Adrenal gland (tissue), 12 donors: Measurements from ENCODE around the gene BMPR1B. TPM values are rescaled to one million over a fixed set of nuclear protein-coding genes. Genes with fewer than 3 reads are reported as not detected.

ENCODE experiments used
- DNase-seq, 7 donors: peaks; one replicate each; pipeline ENCODE4 v3.0.0-alpha.2; 2019 to 2020
- H3K27ac ChIP-seq, 5 donors: fragments of 200-600 bp; sonication (generic) in 4 of 5; 1 replicate in 3 of 5; 2 replicates in 2 of 5; pipeline versions ENCODE4 v1.5.1 to v1.8.0; 2016 to 2020; ENCODE audit warnings: mild to moderate bottlenecking in 1 of 5
- H3K27me3 ChIP-seq: fragments of 200-600 bp; 2 replicates; pipeline ENCODE4 v1.8.0; 2021
- H3K36me3 ChIP-seq, 2 donors: fragments of 200-600 bp; replicated peaks in 1 of 2; 1 replicate in 1 of 2; 2 replicates in 1 of 2; pipeline versions ENCODE4 v1.5.1 to v1.8.0; 2018 to 2022
- H3K4me1 ChIP-seq, 2 donors: fragments of 200-600 bp; replicated peaks in 1 of 2; 1 replicate in 1 of 2; 2 replicates in 1 of 2; pipeline versions ENCODE4 v1.5.1 to v1.8.0; 2018 to 2021
- H3K4me3 ChIP-seq, 4 donors: fragments of 200-600 bp; sonication (generic) in 3 of 4; one replicate each; pipeline ENCODE4 v1.5.1; 2016 to 2018
- H3K9me3 ChIP-seq, 3 donors: fragments of 200-600 bp; sonication (generic) in 1 of 3; replicated peaks in 1 of 3; 1 replicate in 2 of 3; 2 replicates in 1 of 3; pipeline versions ENCODE4 v1.5.1 to v1.8.0; 2016 to 2021
- CTCF ChIP-seq, 6 experiments: fragments of 450-650 bp in 4 of 6; fragments of 200-600 bp in 2 of 6; sonication (generic) in 1 of 6; IDR thresholded peaks; 1 replicate in 5 of 6; 2 replicates in 1 of 6; pipeline versions ENCODE4 v1.5.1 to v1.8.0; 2016 to 2021; ENCODE audit warnings: antibody characterized with exemption in 6 of 6, mild to moderate bottlenecking in 2 of 6, moderate library complexity in 1 of 6
- POLR2A ChIP-seq, 2 donors: fragments of 450-650 bp; IDR thresholded peaks; one replicate each; pipeline ENCODE4 v1.6.1; 2017; ENCODE audit warnings: antibody characterized with exemption in 2 of 2, mild to moderate bottlenecking in 2 of 2, moderate library complexity in 1 of 2
- WGBS, 4 donors: extraction: QIAGEN DNeasy Blood & Tissue Kit in 2 of 4; methylation state at CpG; one replicate each; pipeline versions ENCODE4 v1.1.5 to v1.1.7; 2013 to 2017; 5-methylcytosine and 5-hydroxymethylcytosine counted together
- intact Hi-C, 2 donors: fragments of 100-400 bp; cut with DNase I; formaldehyde crosslinking; loops; one replicate each; pipeline versions ENCODE4 v1.14.1 to v1.15.0; 2022 to 2023
- polyA plus RNA-seq, 3 donors: library from polyadenylated mRNA; stranded (reverse); fragments of 200-250 nt in 2 of 3; fragments of 350-450 nt in 1 of 3; fragmentation: Illumina TruSeq in 1 of 3; extraction: RNeasy Lipid Tissue Mini Kit (QIAGEN cat#74804) in 1 of 3; gene quantifications; one replicate each; pipeline ENCODE4 v1.2.3, GENCODE V29; 2013 to 2014
- total RNA-seq, 9 donors: library from RNA; depleted of rRNA in 4 of 9; stranded (reverse); fragments of >200 nt in 4 of 9; fragments of 120-200 nt in 1 of 9; fragmentation: NEBNext Ultra II Directional in 1 of 9; extraction: Animal tissue kit (Norgen Biotek cat#: 25700) in 1 of 9; gene quantifications; one replicate each; pipeline versions ENCODE4 v1.1.0 to v1.2.4, GENCODE V29; 2013 to 2023
- donor health status: healthy with polysubstance abuse.
- donor health status: Bipolar disorder and iron deficiency.
- donor health status: DM: yes; HTN: yes; CAD: no.
- donor health status: DM: no; HTN: no; CAD: no.
- donor health status: DM: no; HTN: no; CAD: no.
- donor health status: DM: yes; HTN: yes; CAD: no.

The BMPR1B gene
- total and polyA plus RNA-seq, 12 donors: 0.94 to 22.2 (median 6.2) TPM

- Histone ChIP-seq H3K36me3 (no peaks in the 10 kb centered on the region), H3K4me1 (no peaks in the 10 kb centered on the region), H3K27ac (no peak overlapping the region), H3K27me3 (peaks cover 3% of the 10 kb centered on the region), H3K9me3 (no peaks in the 10 kb centered on the region), H3K4me3 (no peak overlapping the region)
- intact Hi-C loops: no loop called here
- no peak for DNase-seq
- no peak for TF ChIP-seq POLR2A (IDR thresholded peaks at IDR 0.05)
- no peak for TF ChIP-seq CTCF (IDR thresholded peaks at IDR 0.05)
- WGBS, 4 donors: 78 to 82% (median 79%) methylated on average over 6 of the region's 6 CpGs
These were observed 18.0 kb upstream of the BMPR1B start for GRCh38 chr4:94739741-94740140.

- DNase-seq: no peak
- no peak overlapping the region for H3K27ac ChIP-seq
- no peak overlapping the region for H3K4me3 ChIP-seq
- WGBS, 4 donors: 73 to 86% (median 83%) methylated on average over 1 of the region's 1 CpG
- intact Hi-C loops: no loop called here
- TF ChIP-seq CTCF (IDR thresholded peaks at IDR 0.05) (no peak), POLR2A (IDR thresholded peaks at IDR 0.05) (no peak)
- peaks cover 3% of the 10 kb centered on the region for H3K27me3 ChIP-seq
- no peaks in the 10 kb centered on the region for H3K4me1 ChIP-seq
- no peaks in the 10 kb centered on the region for H3K36me3 ChIP-seq
- no peaks in the 10 kb centered on the region for H3K9me3 ChIP-seq
These were observed 16.5 kb upstream of the BMPR1B start for GRCh38 chr4:94741304-94741703.

GRCh38 chr4:94743838-94744237 lies 13.9 kb upstream of the BMPR1B start:
- peaks cover 3% of the 10 kb centered on the region for H3K27me3 ChIP-seq
- H3K27ac ChIP-seq: no peak overlapping the region
- intact Hi-C loops: no loop called here
- no peaks in the 10 kb centered on the region for H3K4me1 ChIP-seq
- DNase-seq: no peak
- TF ChIP-seq CTCF (IDR thresholded peaks at IDR 0.05): no peak
- no peak for TF ChIP-seq POLR2A (IDR thresholded peaks at IDR 0.05)
- no peaks in the 10 kb centered on the region for H3K36me3 ChIP-seq
- WGBS, 4 donors: 80 to 86% (median 81%) methylated on average over 3 of the region's 3 CpGs
- no peaks in the 10 kb centered on the region for H3K9me3 ChIP-seq
- no peak overlapping the region for H3K4me3 ChIP-seq

GRCh38 chr4:94744850-94745249 lies 12.9 kb upstream of the BMPR1B start:
- no peak overlapping the region for H3K27ac ChIP-seq
- intact Hi-C loops: no loop called here
- no peaks in the 10 kb centered on the region for H3K9me3 ChIP-seq
- H3K4me3 ChIP-seq: no peak overlapping the region
- peaks cover 3% of the 10 kb centered on the region for H3K27me3 ChIP-seq
- DNase-seq: no peak
- 90 to 94% (median 93%) methylated on average over 1 of the region's 1 CpG for WGBS, 4 donors
- no peaks in the 10 kb centered on the region for H3K36me3 ChIP-seq
- TF ChIP-seq POLR2A (IDR thresholded peaks at IDR 0.05) (no peak), CTCF (IDR thresholded peaks at IDR 0.05) (no peak)
- H3K4me1 ChIP-seq: no peaks in the 10 kb centered on the region
